Parathyroid adenoma (tissue), 2 donors: ENCODE data around the gene ADAMTS7.
"Not testable (repeated sequence)": the region's sequence is repeated elsewhere in the genome, so short reads cannot be mapped to it uniquely, and the experiment has no call there.

Source experiments
- H2AFZ ChIP-seq: fragments of 300-600 bp; sonication (generic); one replicate; pipeline ENCODE4 v1.7.0; 2017; ENCODE audit warnings: antibody characterized with exemption, mild to moderate bottlenecking
- H3K27ac ChIP-seq: fragments of 300-600 bp; sonication (generic); one replicate; pipeline ENCODE4 v1.7.0; 2017
- H3K27me3 ChIP-seq: fragments of 300-600 bp; sonication (generic); one replicate; pipeline ENCODE4 v1.7.0; 2017; ENCODE audit warnings: low read length; ENCODE audit not compliant: control insufficient read depth, insufficient read depth
- H3K36me3 ChIP-seq: fragments of 300-600 bp; sonication (generic); one replicate; pipeline ENCODE4 v1.7.0; 2017; ENCODE audit warnings: low read length; ENCODE audit not compliant: control insufficient read depth, insufficient read depth
- H3K4me1 ChIP-seq: fragments of 300-600 bp; sonication (generic); one replicate; pipeline ENCODE4 v1.7.0; 2017; ENCODE audit warnings: control low read depth
- H3K4me2 ChIP-seq: fragments of 300-600 bp; sonication (generic); one replicate; pipeline ENCODE4 v1.7.0; 2017; ENCODE audit warnings: low read length
- H3K4me3 ChIP-seq: fragments of 300-600 bp; sonication (generic); one replicate; pipeline ENCODE4 v1.7.0; 2017; ENCODE audit warnings: low read depth, low read length
- H3K79me2 ChIP-seq: fragments of 300-600 bp; sonication (generic); one replicate; pipeline ENCODE4 v1.7.0; 2017; ENCODE audit warnings: control low read depth
- H3K9ac ChIP-seq: fragments of 300-600 bp; sonication (generic); one replicate; pipeline ENCODE4 v1.7.0; 2017; ENCODE audit warnings: mild to moderate bottlenecking
- H3K9me3 ChIP-seq: fragments of 300-600 bp; sonication (generic); one replicate; pipeline ENCODE4 v1.7.0; 2017; ENCODE audit warnings: low read length; ENCODE audit not compliant: control insufficient read depth
- TF ChIP-seq, protein P1 (sequence below): fragments of 300-600 bp; sonication (generic); IDR thresholded peaks from one replicate; pipeline ENCODE4 v1.7.0; 2017; ENCODE audit warnings: antibody characterized with exemption, mild to moderate bottlenecking
- donor health status: primary hyperparathyroidism.

The ADAMTS7 gene

DNA sequence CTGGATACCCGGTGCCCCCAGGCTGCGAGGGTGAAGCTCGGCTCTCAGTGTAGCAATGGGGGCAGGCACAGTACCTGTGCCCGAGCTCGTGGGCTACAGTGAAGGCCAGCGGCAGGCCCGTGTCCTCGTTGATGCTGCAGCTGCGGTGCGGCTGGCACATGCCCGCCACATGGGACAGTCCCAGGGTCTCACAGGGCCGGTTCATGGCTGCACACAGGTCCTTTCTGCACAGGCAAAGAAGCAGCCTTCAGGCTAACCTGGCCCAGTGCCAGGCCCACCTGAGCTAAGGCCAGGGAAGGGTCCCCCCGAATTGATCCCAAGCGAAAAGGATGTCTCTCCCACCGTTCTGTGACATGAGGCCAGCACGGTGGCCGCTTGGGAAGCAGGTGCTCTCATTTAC, 21.6 kb downstream of the ADAMTS7 start:
- Histone ChIP-seq H3K9ac (no peak overlapping the region), H3K9me3 (no peaks in the 10 kb centered on the region), H3K79me2 (no peaks in the 10 kb centered on the region), H3K27ac (no peak overlapping the region), H2AFZ (no peak overlapping the region), H3K4me3 (no peak overlapping the region), H3K36me3 (no peaks in the 10 kb centered on the region), H3K4me2 (no peak overlapping the region), H3K4me1 (no peaks in the 10 kb centered on the region), H3K27me3 (no peaks in the 10 kb centered on the region)
- TF ChIP-seq, protein P1, sequence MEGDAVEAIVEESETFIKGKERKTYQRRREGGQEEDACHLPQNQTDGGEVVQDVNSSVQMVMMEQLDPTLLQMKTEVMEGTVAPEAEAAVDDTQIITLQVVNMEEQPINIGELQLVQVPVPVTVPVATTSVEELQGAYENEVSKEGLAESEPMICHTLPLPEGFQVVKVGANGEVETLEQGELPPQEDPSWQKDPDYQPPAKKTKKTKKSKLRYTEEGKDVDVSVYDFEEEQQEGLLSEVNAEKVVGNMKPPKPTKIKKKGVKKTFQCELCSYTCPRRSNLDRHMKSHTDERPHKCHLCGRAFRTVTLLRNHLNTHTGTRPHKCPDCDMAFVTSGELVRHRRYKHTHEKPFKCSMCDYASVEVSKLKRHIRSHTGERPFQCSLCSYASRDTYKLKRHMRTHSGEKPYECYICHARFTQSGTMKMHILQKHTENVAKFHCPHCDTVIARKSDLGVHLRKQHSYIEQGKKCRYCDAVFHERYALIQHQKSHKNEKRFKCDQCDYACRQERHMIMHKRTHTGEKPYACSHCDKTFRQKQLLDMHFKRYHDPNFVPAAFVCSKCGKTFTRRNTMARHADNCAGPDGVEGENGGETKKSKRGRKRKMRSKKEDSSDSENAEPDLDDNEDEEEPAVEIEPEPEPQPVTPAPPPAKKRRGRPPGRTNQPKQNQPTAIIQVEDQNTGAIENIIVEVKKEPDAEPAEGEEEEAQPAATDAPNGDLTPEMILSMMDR = no peak

DNA sequence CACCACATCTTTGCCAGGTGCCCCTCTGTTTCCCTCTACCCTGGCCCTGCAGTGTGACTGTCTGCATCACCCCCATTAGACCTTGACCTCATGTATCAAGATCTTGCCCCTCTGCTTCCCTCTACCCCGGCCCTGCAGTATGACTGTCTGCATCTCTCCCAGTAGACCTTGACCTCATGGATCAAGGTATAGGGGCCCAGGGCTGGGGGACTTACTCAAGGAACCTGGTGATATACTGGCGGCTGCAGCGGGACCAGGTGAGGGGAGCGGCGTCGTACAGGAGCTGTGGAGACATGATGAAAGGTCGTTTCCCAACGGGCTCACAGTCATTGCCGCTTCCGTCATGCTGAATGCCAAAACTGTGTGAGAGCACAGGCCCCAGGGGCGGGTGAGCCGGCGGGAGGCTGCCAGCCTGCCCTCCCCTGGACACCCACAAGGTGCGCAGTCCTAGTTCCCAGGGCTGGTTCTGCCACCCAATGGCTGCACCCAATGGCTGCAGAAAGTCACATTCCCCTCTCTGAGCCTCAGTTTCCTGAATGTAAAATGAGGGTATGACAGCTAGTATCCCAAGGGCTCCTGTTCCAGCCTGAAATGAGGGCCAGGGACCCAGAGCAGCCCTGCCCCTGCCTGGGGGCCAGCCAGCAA, 23.1 kb downstream of the ADAMTS7 start:
- Histone ChIP-seq H3K27me3 (no peaks in the 10 kb centered on the region), H3K4me2 (no peak overlapping the region), H2AFZ (no peak overlapping the region), H3K36me3 (no peaks in the 10 kb centered on the region), H3K9me3 (no peaks in the 10 kb centered on the region), H3K4me3 (no peak overlapping the region), H3K27ac (no peak overlapping the region), H3K79me2 (no peaks in the 10 kb centered on the region), H3K9ac (no peak overlapping the region), H3K4me1 (no peaks in the 10 kb centered on the region)
- TF ChIP-seq, protein P1 = no peak

DNA sequence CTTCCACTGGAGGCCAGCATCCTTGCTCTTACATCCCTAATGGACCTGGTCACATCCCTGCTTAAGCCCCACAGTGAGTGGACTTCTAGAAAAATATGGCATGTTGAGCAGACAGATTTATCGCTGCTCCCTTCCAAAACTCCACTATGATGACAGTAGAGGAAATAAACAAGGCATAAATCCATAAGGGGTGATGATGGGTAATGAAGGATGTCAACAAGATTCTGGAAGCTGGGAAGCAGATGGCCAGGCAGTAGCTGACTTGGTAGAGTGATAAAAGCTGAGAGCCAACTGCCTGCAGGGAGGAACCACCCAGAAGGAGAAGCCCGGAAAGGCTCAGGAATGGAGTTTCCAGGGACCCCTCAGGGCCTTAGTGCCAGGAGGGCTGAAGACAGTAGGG, 28.9 kb downstream of the ADAMTS7 start:
- not testable (repeated sequence) for H3K79me2 ChIP-seq, H3K9me3 ChIP-seq, H3K9ac ChIP-seq, H3K27ac ChIP-seq, H3K36me3 ChIP-seq, H3K27me3 ChIP-seq, H3K4me2 ChIP-seq, H2AFZ ChIP-seq, H3K4me1 ChIP-seq, H3K4me3 ChIP-seq

- H3K4me3 ChIP-seq, H3K9me3 ChIP-seq, H3K36me3 ChIP-seq, H3K4me2 ChIP-seq, H3K27me3 ChIP-seq, H3K9ac ChIP-seq, H3K4me1 ChIP-seq, H3K27ac ChIP-seq, H3K79me2 ChIP-seq, H2AFZ ChIP-seq: not testable (repeated sequence)
Observed at GRCh38 chr15:78781381-78781780, 29.9 kb downstream of the ADAMTS7 start.

DNA sequence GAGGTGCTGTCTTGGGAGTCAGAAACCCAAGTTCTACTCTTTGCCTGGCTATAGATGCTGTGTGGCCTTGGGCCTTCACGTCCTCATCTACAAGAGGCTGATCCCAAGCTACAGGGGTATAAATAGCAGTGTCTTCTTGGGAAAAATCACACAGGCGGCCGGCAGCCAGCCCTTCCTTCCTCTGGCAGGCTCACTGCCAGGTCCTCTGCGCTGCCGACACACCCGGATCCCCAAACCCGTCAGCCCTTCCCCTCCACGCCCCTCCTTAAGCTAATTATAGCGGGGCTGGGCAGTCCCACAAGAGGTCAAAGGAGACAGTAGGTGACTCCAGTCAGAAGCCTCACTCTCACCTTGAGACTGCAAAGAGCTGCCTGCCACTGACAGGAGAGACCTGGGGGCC, 31.3 kb downstream of the ADAMTS7 start:
- H3K79me2 ChIP-seq, H3K4me3 ChIP-seq, H3K9me3 ChIP-seq, H3K4me1 ChIP-seq, H3K9ac ChIP-seq, H2AFZ ChIP-seq, H3K27me3 ChIP-seq, H3K4me2 ChIP-seq, H3K27ac ChIP-seq, H3K36me3 ChIP-seq: not testable (repeated sequence)

- not testable (repeated sequence) for H3K4me1 ChIP-seq, H3K9ac ChIP-seq, H3K4me2 ChIP-seq, H3K36me3 ChIP-seq, H3K27ac ChIP-seq, H2AFZ ChIP-seq, H3K4me3 ChIP-seq, H3K27me3 ChIP-seq, H3K79me2 ChIP-seq, H3K9me3 ChIP-seq
Observed at GRCh38 chr15:78779176-78779785, 32.0 kb downstream of the ADAMTS7 start.
